Suprapubic skin (tissue), 4 donors: Measurements from ENCODE around the gene CEP170B. TPM values are rescaled to one million over a fixed set of nuclear protein-coding genes. Genes with fewer than 3 reads are reported as not detected.

Experiments
- DNase-seq, 2 donors: peaks; one replicate each; pipeline ENCODE4 v3.0.0-alpha.2; 2019; ENCODE audit warnings: low spot score in 2 of 2
- H3K27ac ChIP-seq: fragments of 200-600 bp; sonication (generic); one replicate; pipeline ENCODE4 v1.5.1; 2019
- H3K27me3 ChIP-seq: fragments of 200-600 bp; sonication (generic); one replicate; pipeline ENCODE4 v1.5.1; 2019
- H3K36me3 ChIP-seq: fragments of 200-600 bp; sonication (generic); one replicate; pipeline ENCODE4 v1.5.1; 2019
- H3K4me1 ChIP-seq: fragments of 200-600 bp; sonication (generic); one replicate; pipeline ENCODE4 v1.5.1; 2019
- H3K4me3 ChIP-seq: fragments of 200-600 bp; sonication (generic); one replicate; pipeline ENCODE4 v1.5.1; 2019; ENCODE audit warnings: mild to moderate bottlenecking
- H3K9me3 ChIP-seq: fragments of 200-600 bp; sonication (generic); one replicate; pipeline ENCODE4 v1.5.1; 2019
- CTCF ChIP-seq, 2 donors: fragments of 200-600 bp in 1 of 2; fragments of 450-650 bp in 1 of 2; sonication (generic) in 1 of 2; IDR thresholded peaks; one replicate each; pipeline ENCODE4 v1.5.1; 2016 to 2019; ENCODE audit warnings: antibody characterized with exemption in 2 of 2, mild to moderate bottlenecking in 1 of 2, moderate library complexity in 1 of 2
- EP300 ChIP-seq: sonication (generic); formaldehyde crosslinking; IDR thresholded peaks from one replicate; pipeline ENCODE4 v1.6.1; 2017; ENCODE audit warnings: antibody characterized with exemption
- POLR2A ChIP-seq, 2 donors: fragments of 450-650 bp; IDR thresholded peaks; one replicate each; pipeline ENCODE4 v1.6.1; 2017; ENCODE audit warnings: antibody characterized with exemption in 2 of 2, mild to moderate bottlenecking in 2 of 2, moderate library complexity in 2 of 2
- POLR2AphosphoS5 ChIP-seq, 3 donors: sonication (generic); formaldehyde crosslinking; IDR thresholded peaks; one replicate each; pipeline ENCODE4 v1.6.1; 2017; ENCODE audit warnings: antibody characterized with exemption in 3 of 3
- WGBS: methylation state at CpG from one replicate; pipeline ENCODE4 v1.1.5; 2018; 5-methylcytosine and 5-hydroxymethylcytosine counted together
- total RNA-seq, 4 donors: library from RNA; depleted of rRNA; stranded (reverse); fragments of >200 nt; gene quantifications; one replicate each; pipeline ENCODE4 v1.1.0, GENCODE V29; 2016

CEP170B gene
- total RNA-seq, 4 donors from 2014 or later: 53.3 to 70.1 (median 60.4) TPM

GRCh38 chr14:104863131-104863862, 1.8 kb upstream of the CEP170B start:
- Histone ChIP-seq H3K9me3 (no peaks in the 10 kb centered on the region), H3K27ac (no peak overlapping the region), H3K27me3 (no peaks in the 10 kb centered on the region), H3K4me1 (peaks cover 30% of the 10 kb centered on the region), H3K36me3 (no peaks in the 10 kb centered on the region), H3K4me3 (no peak overlapping the region)
- 73% methylated on average over 13 of the region's 13 CpGs for WGBS
- TF ChIP-seq POLR2A (IDR thresholded peaks at IDR 0.05) (no peak), EP300 (no peak), CTCF (IDR thresholded peaks at IDR 0.05) (no peak), POLR2AphosphoS5 (IDR thresholded peaks at IDR 0.05) (no peak)
- peak in 1 of 2 donors; percentile 62 for DNase-seq

GRCh38 chr14:104863923-104864266, 1.2 kb upstream of the CEP170B start:
- H3K27me3 ChIP-seq: no peaks in the 10 kb centered on the region
- no peaks in the 10 kb centered on the region for H3K36me3 ChIP-seq
- WGBS: 17% methylated on average over 2 of the region's 13 CpGs
- no peak for DNase-seq
- H3K9me3 ChIP-seq: no peaks in the 10 kb centered on the region
- peak overlapping the region; percentile 88 for H3K27ac ChIP-seq
- TF ChIP-seq EP300 (no peak), POLR2A (IDR thresholded peaks at IDR 0.05) (no peak), CTCF (IDR thresholded peaks at IDR 0.05) (no peak), POLR2AphosphoS5 (IDR thresholded peaks at IDR 0.05) (no peak)
- H3K4me3 ChIP-seq: peak overlapping the region; percentile 92
- peaks cover 30% of the 10 kb centered on the region for H3K4me1 ChIP-seq

- WGBS: 3% methylated on average over 18 of the region's 70 CpGs
- Histone ChIP-seq H3K27ac (peak overlapping the region; percentile 88), H3K9me3 (no peaks in the 10 kb centered on the region), H3K4me3 (peak overlapping the region; percentile 92), H3K4me1 (peaks cover 30% of the 10 kb centered on the region), H3K36me3 (no peaks in the 10 kb centered on the region), H3K27me3 (no peaks in the 10 kb centered on the region)
- TF ChIP-seq EP300 (no peak), CTCF (IDR thresholded peaks at IDR 0.05) (no peak), POLR2A (IDR thresholded peaks at IDR 0.05) (no peak), POLR2AphosphoS5 (IDR thresholded peaks at IDR 0.05) (no peak)
- peak in 1 of 2 donors; percentile 84 for DNase-seq
These were observed 594 bp upstream of the CEP170B start for GRCh38 chr14:104864267-104865080.

DNA sequence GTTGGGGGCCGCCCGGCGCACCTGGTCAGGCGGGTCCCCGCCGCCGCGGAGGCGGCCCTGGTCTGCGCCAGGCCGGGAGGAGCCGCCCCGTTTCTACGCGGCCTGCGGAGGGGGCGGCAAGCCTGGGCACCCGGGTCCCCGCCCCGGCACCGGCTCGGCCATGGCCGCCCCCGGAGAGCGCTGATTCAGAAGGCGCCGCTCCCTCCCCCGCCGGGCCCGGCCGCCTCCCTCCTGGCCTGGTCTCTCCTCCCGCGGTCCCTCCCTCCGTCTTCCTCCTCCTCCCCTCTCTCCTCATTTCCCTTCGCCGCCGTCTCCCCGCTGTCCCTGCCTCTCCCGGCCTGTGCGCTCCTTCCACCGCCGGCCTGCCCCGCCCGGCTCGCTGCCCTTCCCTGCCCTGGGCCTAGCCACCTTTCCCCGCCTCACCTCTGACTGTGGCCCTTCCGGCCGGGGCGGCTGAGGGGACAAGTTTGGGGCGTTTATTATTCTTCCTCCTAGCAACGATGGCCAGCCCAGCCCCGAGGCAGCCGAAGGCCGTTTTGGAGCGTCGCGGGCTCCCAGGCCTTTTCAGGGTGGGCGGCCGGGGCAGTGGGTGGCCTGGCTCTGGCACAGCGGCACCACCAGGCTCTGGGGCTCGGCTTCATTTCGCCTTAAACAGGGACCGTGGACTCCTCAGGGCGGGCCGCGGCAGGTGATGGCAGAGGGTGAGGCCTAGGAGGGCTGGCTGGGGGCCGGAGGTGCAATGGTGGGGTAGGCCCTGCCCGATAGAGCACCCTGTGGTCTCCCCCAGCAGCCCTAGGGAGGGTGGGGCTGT, 768 bp downstream of the CEP170B start:
- Histone ChIP-seq H3K27me3 (no peaks in the 10 kb centered on the region), H3K27ac (peak overlapping the region; percentile 93), H3K4me1 (peaks cover 33% of the 10 kb centered on the region), H3K9me3 (no peaks in the 10 kb centered on the region), H3K4me3 (peak overlapping the region; percentile 92), H3K36me3 (peaks cover 7% of the 10 kb centered on the region)
- TF ChIP-seq POLR2A (IDR thresholded peaks at IDR 0.05) (peak in 1 of 2 donors; percentile 9), EP300 (no peak)
- peak in 1 of 2 donors; percentile 86 for DNase-seq
- WGBS: 12% methylated on average over 40 of the region's 68 CpGs

DNA sequence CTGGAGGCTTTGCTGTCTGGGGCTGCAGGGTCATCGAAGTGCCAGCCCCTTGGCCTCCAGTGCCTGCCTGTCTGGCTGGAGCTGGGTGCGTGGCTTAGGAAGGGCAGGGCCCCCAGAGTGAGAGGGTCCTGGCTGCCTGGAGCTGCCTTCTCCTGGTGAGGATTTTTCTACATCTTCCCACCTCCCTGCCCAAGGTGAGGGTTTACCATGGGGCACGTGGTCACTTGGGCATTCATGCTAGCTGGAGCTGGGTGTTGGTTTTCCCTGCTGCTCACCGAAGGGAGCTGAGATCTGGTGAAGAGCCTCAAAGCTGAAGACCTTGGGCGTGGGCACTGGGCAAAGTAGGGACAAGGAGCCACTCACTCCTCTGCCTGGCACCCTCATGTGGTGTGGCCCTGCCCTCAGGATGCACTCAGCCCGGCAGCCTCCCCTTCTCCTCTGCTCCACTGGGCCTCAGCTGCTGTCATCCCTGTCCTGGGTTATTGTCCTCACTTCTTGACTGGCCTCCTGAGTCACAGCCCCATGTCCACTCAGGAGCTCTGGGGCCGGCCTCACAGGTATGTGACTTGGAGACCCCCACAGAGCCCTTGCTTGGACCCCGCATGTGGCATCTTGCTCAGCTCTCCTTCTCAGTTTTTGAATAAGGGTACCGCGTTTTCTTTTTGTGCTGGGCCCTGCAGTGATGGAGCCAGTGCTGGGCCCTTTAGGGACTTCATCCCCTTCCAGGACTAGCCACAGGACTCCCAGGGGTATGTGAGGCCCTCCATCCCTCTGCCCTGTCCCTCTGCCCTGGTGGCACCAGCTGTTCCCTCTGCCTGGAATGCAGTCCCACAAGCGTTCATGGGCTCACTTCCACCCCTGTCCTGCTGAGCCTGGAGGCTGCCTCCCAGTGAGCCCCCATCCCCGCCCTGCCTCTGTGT, 1.6 kb downstream of the CEP170B start:
- Histone ChIP-seq H3K4me3 (peak overlapping the region; percentile 92), H3K9me3 (no peaks in the 10 kb centered on the region), H3K27ac (no peak overlapping the region), H3K4me1 (peaks cover 33% of the 10 kb centered on the region), H3K27me3 (no peaks in the 10 kb centered on the region), H3K36me3 (peaks cover 8% of the 10 kb centered on the region)
- peak in 1 of 2 donors; percentile 64 for DNase-seq
- TF ChIP-seq POLR2AphosphoS5 (IDR thresholded peaks at IDR 0.05) (no peak), CTCF (IDR thresholded peaks at IDR 0.05) (no peak), POLR2A (IDR thresholded peaks at IDR 0.05) (no peak), EP300 (no peak)
- 69% methylated on average over 12 of the region's 12 CpGs for whole genome bisulfite sequencing
